ENCODE measurements around the gene KLK12. TPM values are rescaled to one million over a fixed set of nuclear protein-coding genes. Genes with fewer than 3 reads are reported as not detected.
A peak's percentile ranks its signal among the peaks of the same experiment; 100 is the strongest.

The KLK12 gene, protein sequence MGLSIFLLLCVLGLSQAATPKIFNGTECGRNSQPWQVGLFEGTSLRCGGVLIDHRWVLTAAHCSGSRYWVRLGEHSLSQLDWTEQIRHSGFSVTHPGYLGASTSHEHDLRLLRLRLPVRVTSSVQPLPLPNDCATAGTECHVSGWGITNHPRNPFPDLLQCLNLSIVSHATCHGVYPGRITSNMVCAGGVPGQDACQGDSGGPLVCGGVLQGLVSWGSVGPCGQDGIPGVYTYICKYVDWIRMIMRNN
- not detected for total RNA-seq
- long read RNA-seq = 0 reads

DNA sequence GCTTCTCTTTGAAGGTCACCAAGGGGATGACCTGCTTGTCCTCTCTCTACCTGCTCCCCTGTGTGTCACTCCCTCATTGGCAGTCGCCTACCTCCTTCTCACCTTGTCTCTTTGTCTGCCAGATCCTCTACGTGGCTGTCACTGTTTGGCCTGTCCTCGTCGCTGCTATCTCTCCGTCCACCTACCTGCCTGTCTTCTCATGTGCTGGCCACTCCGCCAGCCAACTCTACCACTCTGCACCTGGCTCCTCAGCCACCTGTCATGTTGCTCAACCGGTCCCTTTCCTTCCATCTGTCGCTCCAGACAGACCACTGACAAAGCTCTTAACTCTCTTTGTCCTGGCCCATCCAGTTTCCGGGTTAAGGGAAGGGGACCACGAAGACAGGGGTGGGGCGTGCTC is at the start of gene KLK12:
Gene KLK12, minus strand, starts transcription at position 299 of the 400 bp plus-strand sequence. CDS start 381 bp downstream, outside the sequence.
- Histone ChIP-seq H3K27ac (no peak within 1 kb of the TSS), H3K36me3 (no peaks in the 10 kb centered on the region)

DNA sequence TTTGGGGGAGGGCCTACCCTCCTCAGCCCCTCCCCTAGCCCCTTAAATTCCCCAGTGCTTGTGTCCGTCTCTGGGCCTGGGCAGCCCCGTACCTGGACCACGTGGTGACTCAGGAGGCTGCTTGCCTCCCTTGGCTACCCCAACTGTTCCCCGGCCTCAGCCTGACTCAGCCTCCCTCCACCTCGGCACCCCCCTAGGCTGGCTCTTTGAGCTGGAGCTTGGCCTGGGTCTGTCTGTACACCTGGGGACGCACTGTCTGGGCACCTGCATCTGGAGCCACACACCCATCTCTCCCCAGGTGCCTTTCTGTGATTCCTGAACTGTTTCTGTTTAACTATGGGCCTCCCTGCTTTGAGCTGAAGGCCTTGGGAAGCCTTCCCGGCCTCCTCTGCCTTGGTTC is 49.7 kb upstream of the KLK12 start:
- Histone ChIP-seq H3K36me3 (no peaks in the 10 kb centered on the region), H3K4me1 (no peaks in the 10 kb centered on the region), H3K27ac (no peak overlapping the region), H3K4me3 (no peak overlapping the region), H3K27me3 (peaks cover 6% of the 10 kb centered on the region), H3K9me3 (no peaks in the 10 kb centered on the region)
- ATAC-seq = no peak
- intact Hi-C loops (cut with DNase I) = no loop called here
- TF ChIP-seq, protein P1, sequence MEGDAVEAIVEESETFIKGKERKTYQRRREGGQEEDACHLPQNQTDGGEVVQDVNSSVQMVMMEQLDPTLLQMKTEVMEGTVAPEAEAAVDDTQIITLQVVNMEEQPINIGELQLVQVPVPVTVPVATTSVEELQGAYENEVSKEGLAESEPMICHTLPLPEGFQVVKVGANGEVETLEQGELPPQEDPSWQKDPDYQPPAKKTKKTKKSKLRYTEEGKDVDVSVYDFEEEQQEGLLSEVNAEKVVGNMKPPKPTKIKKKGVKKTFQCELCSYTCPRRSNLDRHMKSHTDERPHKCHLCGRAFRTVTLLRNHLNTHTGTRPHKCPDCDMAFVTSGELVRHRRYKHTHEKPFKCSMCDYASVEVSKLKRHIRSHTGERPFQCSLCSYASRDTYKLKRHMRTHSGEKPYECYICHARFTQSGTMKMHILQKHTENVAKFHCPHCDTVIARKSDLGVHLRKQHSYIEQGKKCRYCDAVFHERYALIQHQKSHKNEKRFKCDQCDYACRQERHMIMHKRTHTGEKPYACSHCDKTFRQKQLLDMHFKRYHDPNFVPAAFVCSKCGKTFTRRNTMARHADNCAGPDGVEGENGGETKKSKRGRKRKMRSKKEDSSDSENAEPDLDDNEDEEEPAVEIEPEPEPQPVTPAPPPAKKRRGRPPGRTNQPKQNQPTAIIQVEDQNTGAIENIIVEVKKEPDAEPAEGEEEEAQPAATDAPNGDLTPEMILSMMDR (IDR thresholded peaks at IDR 0.05) = no peak
- peak; percentile 50 for DNase-seq

More for the DNA sequence above, at the start of gene KLK12:
- Histone ChIP-seq H3K4me3 (no peak within 1 kb of the TSS), H3K4me1 (no peaks in the 10 kb centered on the region), H3K27me3 (peaks cover 8% of the 10 kb centered on the region), H3K9me3 (no peaks in the 10 kb centered on the region)
- ATAC-seq (no peak), DNase-seq (no peak)
- TF ChIP-seq, protein P1 (IDR thresholded peaks at IDR 0.05) = no peak
- intact Hi-C loops (cut with DNase I) = no loop called here

DNA sequence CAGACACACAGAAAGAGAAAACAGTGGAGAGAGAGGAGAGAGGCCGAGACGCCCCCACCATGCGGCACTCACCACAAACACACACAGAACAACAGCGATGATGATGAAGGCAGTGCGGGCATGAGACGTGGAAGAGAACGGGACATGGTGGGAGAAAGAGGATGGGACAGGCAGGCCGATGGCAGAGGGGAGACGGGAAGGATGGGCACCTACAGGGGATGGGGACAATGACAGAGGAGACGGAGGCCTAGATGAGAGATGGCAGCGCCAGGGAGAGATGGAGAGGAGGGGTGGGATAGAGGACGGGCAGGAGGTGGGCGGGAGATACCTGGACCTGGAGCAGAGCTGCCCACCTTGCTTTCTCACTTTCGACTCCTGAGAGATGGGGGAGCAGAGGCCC is 49.0 kb upstream of the KLK12 start:
- Histone ChIP-seq H3K36me3 (no peaks in the 10 kb centered on the region), H3K4me1 (no peaks in the 10 kb centered on the region), H3K9me3 (no peaks in the 10 kb centered on the region), H3K27ac (no peak overlapping the region), H3K4me3 (no peak overlapping the region), H3K27me3 (peaks cover 6% of the 10 kb centered on the region)
- DNase-seq (peak; percentile 54), ATAC-seq (no peak)
- intact Hi-C loops (cut with DNase I) = no loop called here
- TF ChIP-seq, protein P1 (IDR thresholded peaks at IDR 0.05) = no peak

DNA sequence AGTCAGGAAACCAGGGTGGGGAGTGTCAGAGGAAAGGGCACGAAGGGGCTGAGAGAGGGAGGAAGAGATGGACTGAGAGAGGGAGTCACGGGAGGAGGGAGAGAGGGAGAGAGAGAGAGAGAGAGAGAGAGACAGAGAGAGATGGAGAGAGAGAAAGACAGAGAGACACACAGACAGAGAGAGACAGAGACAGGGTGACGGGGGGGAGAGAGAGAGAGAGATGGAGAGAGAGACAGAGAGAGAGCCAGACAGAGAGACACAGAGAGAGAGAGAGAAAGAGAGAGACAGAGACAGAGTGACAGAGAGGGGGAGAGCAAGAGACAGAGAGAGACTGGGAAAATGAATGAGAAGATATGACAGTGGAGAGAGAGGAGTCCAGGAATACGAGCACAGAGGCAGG is 48.4 kb upstream of the KLK12 start:
- ATAC-seq = no peak
- no peak for DNase-seq
- no peak overlapping the region for H3K27ac ChIP-seq
- peaks cover 6% of the 10 kb centered on the region for H3K27me3 ChIP-seq
- no peaks in the 10 kb centered on the region for H3K36me3 ChIP-seq
- intact Hi-C loops (cut with DNase I) = no loop called here
- TF ChIP-seq, protein P1 (IDR thresholded peaks at IDR 0.05) = no peak
- H3K9me3 ChIP-seq = no peaks in the 10 kb centered on the region
- no peaks in the 10 kb centered on the region for H3K4me1 ChIP-seq
- no peak overlapping the region for H3K4me3 ChIP-seq

DNA sequence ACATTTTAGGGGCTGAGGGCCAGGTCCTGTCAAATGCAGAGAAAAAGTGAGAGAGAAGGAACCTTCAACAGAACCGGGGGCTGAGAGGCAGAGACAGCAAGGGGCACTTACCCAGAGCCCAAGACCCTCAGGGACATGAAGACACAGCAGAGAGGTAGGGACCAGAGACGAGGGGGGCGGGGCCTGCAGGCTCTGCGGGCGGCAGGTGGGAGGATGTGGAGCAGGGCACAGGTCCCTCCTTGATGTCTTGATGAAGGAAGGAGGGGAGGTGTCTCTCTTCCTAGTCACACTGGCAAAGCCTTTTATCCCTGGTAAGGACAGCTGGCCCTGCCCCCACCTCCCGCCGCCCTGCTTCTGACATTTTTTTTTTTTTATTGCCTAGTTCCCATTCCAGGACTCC is 47.8 kb upstream of the KLK12 start, which contains the start of gene KLK14:
Gene KLK14, minus strand, starts transcription at position 277 of the 400 bp plus-strand sequence. Its CDS starts 273 bp downstream, at position 4.
- H3K27me3 ChIP-seq = peaks cover 6% of the 10 kb centered on the region
- H3K4me1 ChIP-seq = no peaks in the 10 kb centered on the region
- H3K27ac ChIP-seq = no peak within 1 kb of the TSS
- H3K36me3 ChIP-seq = no peaks in the 10 kb centered on the region
- ATAC-seq (no peak), DNase-seq (no peak)
- TF ChIP-seq, protein P1 (IDR thresholded peaks at IDR 0.05) = no peak
- intact Hi-C loops (cut with DNase I) = no loop called here
- no peak within 1 kb of the TSS for H3K4me3 ChIP-seq
- H3K9me3 ChIP-seq = no peaks in the 10 kb centered on the region

Measured in upper lobe of right lung (tissue), 1 donor.